GM18861 (cell line): ENCODE measurements around the gene IL16.
A peak's percentile ranks its signal among the peaks of the same experiment; 100 is the strongest.
"Not testable (repeated sequence)": the region's sequence is repeated elsewhere in the genome, so short reads cannot be mapped to it uniquely, and the experiment has no call there.

ENCODE experiments used
- ATAC-seq: cut with Tn5 transposase; IDR thresholded peaks from one replicate; pipeline ENCODE4 v1.9.1; 2021; ENCODE audit not compliant: unreplicated experiment

IL16 gene

DNA sequence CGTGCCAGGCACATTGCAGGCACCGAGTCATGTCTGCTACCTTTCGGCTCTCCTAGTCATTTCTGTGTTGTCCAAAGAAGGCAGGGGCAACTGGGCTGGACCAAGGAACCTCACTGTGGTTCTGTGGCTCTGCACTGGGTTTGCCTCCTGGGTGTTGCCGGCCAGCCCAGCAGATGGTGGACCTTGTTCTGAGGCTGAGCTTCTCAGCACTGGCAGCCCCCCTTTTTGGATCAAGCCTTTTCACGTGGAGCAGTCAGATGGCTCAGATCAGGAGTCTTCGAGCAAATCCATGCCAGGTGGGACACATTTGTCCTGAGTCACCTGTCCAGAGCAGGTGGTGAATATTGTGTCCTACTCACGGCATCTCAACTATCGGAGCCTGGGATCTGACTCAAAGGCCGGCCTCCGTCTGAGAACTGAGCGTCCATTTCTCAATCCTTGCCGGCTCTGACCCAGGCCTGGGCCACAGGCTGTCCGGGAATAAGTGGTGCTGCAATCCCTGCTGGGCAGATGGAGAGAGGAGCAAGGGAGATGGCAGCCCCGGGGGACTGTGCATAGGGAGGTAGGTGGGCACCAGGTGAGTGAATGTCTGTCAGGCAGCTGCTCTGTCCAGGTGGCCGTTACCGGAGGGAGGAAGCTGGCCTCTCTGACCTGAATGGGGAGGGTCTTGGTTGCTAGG lies at the start of gene IL16:
IL16 (plus strand) TSS at position 304 of the 679 bp plus-strand sequence. CDS start 28,521 bp downstream, outside the sequence.
- no peak for ATAC-seq

DNA sequence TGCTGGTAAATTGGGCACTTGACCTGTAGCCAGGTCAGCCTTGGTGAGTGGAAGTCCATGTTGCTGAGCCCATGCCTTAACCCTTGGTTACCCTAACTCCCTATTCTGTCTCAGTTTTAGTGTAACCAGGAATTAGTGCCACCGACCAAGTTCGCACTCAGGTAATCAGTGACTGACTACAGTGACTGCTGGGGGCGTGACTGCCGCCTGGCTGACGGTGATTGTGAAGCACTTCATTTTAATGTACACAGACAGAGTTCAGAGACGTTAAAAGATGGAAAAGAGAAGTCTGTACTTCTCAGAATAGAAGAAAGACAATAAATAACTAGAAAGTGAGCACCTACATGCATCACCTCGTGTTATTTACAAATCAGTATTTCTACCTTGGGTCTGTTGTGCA lies 45.3 kb upstream of the IL16 start:
- no peak for ATAC-seq

DNA sequence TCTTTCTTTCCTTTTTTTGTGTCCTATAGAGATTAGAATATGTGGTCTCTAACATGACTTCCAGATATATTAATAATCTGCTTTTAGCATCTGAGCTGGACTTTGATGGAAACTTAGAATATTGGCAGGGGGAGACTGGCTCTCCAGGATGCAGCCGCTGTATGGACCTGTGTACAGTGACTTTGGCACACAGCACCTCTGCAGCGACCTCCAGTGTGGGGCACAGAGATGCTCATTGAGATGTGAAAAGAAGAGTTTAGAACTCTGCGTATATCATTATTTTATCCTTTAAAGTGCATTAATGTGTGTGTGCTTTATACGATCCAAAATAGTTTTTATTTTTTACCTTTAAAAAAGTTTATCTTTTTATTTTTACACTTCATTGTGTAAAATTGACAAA lies 44.3 kb upstream of the IL16 start:
- ATAC-seq: no peak

DNA sequence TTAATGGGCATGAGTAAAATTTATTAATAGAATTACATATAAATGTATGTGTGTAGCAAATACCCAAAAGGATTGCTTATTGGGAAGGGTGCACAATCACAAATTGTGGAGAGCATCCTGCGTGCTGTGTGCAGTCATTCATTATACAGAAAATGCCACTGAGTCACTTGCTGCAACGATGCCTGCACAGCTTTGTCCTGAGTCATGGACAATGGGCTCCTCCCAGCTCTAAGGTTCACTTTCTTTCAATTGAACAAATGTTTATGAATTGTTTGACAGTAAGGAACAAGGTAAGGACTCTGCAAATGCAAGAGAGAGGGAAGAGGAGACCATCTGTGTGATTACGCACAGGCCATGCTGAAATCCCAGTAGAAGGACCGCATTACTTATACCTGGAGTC lies 43.9 kb upstream of the IL16 start:
- no peak for ATAC-seq

DNA sequence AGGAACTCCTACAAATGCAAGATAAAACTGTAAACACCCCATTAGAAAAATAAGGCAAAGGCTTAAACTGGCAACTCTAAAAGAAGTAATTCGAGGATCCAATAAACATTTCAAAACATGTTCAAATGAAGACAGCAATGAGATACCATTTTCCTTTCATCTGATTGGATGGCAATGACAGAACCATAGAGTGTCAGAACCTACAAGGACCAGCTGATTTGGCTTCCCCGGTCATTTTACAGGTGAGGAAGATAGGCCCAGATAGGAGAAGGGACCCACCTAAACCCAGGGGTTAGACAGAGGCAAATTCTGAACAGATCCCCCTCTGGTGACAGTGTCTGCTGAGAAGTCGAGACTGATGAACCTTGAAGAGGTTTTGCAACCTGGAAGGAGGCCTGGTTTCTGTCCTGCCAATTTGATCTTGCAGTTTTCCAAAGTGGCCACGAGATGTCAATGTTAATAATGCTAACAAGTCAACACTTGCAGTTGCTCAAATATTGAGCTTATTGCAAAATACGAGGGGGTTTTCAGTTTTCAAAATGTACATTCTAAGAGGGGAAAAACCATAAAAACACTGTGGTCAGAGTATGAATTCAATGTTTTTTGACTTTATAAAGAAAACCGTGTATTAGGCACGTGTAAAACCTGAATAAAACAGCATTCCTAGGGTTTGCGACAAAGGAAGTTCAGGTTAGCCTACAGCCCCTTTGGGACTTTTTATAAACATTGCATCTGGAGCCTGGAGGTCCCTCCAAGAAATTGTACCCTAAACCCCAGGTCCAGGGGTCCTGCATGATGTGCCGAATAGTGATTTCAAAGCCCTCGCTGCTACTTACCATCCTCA lies 41.1 kb upstream of the IL16 start:
- peak; percentile 62 for ATAC-seq

DNA sequence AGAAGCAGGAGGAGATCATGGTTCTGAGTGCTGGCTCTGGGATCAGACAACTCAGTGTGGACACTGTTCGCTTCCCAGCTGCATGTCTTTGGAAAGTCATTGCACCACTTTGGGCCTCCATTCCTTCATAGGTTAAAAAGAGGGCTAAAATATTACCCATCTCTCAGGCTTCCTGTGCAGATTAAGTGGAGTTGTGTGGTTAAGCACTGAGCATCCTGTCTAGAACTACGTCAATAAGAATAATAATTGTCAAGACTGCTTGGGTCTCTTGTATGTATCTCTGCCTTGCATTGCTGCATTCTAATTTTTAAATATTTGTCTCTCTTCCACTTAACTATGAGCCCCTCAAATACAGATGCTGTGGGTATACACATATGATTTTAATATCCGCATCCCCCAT lies 40.4 kb upstream of the IL16 start:
- no peak for ATAC-seq

DNA sequence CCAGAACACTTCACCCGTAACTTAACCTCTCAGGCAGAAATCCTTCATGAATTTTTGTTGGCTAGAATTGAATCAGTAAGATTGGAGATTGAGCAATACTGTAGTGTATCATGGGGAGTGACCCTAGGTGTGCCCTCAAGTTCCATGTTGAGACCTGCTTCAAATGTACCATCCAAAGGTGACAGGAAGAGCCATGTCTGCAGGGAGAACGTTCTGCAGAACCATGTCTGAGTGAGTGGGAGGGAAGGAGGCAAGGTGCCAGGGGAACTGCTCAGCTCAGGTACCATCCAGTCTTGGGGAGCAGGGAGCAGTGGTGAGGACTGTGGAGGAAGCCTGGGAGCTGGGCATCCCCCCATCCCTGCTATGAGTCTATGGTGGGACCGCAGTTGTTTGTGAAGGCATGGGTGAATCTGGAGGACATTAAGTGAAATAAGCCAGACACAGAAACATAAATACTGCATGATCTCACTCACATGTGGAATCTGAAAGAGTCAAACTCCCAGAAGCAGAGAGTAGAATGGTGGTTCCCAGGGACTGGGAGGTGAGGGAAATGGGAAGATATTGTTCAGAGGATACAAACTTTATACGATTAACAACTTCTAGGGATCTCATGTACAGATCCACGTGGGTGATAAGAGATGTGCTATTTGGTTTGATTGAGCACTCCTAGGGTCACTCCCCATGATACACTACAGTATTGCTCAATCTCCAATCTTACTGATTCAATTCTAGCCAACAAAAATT lies 39.3 kb upstream of the IL16 start:
- no peak for ATAC-seq

DNA sequence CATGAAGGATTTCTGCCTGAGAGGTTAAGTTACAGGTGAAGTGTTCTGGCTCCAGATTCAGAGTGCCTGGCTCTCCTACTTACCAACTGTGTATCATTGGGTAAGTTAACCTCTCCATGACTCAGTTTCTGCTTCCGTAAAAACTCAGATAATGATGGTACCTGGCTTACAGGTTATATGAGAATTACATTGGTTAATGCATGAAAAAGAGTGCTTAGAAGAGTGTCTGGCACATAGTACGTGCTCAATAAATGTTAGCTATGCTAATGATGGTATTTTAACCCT lies 38.8 kb upstream of the IL16 start:
- ATAC-seq: no peak

DNA sequence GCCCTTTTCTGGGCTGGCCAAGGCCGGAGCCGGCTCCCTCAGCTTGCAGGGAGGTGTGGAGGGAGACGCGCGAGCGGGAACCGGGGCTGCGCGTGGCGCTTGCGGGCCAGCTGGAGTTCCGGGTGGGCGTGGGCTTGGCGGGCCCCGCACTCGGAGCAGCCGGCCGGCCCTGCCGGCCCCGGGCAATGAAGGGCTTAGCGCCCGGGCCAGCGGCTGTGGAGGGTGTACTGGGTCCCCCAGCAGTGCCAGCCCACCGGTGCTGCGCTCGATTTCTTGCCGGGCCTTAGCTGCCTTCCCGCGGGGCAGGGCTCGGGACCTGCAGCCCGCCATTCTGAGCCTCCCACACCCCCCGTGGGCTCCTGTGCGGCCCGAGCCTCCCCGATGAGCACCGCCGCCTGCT lies 38.1 kb upstream of the IL16 start:
- not testable (repeated sequence) for ATAC-seq

DNA sequence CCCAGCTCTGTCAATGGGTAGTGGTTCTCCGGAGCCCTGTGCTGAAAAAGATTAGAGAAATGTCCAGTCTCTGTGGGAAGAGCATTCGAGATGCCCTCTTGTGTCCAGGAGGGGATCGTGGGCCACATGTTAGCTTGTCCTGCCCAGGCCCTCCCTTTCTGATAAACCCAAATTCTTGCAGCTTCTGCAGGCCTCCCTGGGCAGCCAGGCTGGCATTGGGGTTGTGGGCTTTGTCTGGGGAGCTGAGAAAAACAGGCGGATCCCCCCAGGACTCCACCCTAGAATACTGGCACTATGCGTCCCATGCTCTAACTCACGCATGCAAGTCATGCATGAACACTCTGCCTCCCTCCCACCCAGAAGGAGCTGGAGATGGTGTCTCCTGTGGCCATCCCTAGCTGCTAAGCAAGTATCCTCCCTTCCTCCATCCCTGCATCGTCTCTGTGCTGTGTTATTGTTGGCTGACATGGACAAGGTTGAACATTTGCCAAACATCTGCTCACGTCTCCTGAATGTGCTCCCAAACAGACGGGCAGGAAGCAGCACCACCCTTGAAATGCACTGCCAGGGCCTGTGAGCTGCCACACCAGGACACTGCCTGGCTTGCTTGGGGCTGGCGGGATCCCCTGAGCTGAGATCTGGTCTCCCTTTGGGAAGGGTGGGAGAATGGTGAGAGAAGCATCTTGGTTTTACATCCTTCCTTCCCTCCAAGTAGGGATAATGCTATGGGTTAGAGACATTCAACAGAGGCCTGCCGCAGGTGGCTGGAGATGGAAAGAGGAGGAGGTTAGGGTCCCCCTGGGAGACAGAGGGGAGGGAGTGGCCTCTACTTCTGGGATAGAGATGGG lies 36.1 kb upstream of the IL16 start:
- ATAC-seq: no peak

DNA sequence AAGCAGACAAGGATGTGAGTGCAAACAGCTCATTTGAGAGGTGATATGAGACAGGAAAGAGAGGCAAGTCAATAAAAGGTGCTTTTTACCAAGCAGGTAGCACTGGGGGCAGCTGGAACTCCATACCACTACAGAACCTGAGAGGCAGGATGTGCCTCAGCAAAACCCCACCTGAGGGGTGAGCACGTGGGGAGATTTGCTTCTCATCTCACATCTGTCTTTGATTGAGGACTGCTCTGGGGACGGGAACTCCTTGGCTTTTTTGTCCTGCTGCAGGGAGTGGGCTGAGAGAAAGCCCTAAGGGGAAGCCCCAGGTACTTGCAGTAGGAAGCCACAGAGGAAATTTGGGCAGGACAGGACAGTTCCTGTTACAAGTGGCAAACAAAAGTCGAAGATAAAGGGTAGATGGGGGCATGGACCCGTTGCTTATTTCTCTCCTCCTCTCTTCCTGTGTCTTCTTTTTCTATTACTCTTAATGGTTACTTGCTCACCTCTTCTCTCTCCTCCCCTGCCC lies 35.5 kb upstream of the IL16 start:
- no peak for ATAC-seq

DNA sequence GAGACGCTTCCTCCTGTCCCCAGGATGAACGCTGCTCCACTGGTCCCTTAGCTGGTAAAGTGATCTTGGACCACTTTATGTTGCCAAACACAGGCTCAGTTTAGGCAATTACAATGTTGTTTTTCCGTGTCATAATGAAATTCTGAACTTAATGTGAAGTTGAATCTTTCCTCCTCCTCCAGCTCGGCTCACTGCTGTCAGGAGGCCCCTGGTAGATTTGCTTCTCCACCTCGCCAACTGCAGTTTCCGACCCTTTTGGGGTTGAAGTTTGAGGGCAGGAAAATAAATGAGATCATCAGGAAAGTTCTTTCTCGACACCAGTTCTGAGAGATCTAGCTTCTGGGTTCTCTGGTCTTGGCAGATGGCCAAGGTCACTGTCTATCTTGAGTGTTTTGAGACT lies 34.8 kb upstream of the IL16 start:
- no peak for ATAC-seq

DNA sequence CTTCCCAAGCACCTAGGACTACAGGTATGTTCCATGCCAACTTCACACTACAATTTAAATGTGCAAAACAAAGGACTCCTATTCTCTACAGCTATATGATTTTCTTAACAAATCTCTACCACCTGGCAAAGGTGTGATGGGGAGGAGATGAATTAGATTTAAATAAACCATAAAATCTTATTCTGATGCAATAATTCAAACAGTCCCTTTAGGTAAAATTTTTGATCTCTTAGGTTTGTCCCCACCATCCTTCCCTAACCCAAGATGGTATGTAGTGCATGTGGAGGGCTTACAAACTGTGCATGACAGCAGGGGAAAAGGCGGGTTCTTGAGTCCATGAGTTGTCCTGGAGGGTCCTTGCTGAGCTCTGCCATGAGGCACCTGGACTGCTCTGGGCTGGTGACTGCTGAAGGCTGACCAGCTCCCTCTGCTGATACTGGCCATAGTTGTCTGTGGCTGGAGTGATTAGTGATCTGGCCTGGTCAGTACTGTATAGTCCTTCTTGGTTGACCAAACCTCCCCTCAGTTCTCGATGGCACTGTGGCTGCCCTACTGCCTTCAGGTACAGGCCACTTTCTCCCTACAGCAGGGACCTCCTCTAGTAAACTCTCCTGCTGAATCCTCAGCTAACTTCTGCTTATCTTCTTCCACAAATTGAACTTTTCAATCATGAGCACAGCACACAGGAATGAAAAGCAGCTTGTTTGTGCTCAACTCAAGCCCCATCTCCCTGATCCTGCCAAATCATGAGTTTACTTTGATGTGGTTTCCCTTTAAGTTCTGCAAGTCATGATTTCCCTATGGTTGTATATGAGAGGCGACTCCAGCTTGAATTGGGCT lies 32.5 kb upstream of the IL16 start:
- ATAC-seq: no peak

DNA sequence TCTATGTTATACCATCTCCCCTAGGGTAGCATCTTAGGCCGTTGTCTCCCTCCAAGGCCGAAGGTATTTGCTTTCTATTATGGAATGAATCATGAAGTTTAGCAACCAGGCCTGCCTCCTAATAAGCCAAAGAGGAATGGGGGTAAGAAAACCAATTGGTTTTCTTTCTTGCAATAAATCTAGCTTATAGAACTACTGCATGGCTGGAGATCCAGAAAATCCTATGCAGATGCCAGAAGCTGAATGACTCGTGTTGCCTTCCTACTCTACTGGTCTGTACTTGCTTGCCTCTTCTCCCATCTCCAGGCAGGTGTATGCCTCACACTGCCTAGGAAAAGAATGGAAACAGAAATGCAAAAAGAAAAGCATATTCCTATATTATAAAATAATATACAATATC lies 31.1 kb upstream of the IL16 start:
- no peak for ATAC-seq

DNA sequence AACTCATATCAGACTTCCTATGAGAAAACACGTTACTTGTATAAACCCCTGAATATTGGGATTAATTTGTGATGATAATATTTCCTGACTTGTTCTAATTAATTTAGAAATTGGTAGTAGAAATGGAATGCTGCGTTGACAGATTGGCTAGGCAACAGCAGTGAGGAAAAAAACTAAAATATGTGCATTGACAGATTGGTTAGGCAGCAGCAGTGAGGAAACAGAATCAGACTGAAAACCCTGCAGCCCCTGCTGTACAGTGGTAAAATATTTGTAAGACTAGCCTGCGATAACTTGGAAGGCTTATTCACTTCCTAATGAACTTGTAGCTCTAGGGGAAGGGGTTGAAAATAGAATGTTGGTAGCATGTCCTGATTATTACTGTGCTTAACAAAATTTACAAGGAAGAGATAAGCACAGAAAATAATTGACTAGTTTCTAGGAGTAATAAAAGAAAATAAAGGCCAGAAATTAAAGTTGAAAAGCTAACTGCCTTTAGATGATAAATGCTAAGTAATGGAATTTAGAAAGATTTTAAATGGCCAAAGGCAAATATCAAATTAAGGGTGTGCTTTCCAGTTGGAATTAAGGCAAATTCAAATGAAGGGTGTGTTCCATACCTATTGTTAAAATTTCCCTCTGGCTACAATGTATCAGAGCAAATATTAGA lies 29.9 kb upstream of the IL16 start:
- no peak for ATAC-seq

DNA sequence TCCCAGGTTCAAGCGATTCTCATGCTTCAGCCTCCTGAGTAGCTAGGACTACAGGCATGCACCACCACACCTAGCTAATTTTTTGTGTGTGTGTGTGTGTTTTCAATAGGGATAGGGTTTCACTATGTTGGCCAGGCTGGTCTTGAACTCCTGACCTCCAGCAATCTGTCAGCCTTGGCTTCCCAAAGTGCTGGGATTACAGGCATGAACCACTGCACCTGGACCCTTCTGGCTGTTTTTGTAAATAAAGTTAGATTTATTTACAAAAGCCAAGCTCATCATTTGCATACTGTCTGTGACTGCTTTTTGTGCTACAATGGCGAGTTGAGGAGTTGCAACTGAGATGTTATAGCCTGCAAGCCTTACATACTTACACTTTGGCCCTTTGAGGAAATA lies 28.6 kb upstream of the IL16 start:
- ATAC-seq: no peak

DNA sequence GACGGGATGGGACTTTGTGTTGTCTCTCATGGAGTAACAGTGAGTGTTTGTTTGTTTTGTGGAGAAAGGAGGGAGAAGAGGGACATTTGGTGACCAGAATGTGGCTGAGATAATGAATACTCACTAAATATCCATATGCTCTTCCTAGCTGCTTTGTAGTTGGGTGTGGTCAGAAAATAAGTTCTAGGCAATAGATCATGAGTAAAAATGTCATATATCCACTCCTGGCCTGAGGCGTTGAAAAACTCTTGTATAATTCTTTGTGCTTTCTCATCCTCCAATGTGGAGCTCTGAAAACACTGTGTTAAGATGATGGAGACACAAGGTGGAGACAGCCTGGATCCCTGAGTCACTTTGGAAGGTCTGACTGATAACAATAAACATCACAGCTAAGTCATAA lies 28.0 kb upstream of the IL16 start:
- ATAC-seq: no peak

DNA sequence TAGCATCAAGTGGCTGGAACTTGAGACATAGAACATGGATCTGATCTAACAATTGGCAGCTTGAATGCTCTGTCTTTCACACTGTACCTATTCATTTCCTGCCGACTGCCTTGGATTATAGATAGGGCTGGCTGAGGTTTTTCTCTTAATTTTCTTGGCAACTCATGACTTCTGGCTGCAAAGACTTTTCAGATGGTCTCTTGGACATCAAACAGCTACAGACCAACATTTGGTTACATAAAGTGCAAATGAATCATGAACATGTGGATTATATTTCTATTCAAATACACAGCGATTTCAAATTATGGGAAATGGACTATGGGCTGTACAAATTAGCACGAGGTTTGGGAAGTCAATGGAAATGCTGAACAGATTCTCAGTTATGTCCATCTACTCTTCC lies 26.2 kb upstream of the IL16 start:
- no peak for ATAC-seq

DNA sequence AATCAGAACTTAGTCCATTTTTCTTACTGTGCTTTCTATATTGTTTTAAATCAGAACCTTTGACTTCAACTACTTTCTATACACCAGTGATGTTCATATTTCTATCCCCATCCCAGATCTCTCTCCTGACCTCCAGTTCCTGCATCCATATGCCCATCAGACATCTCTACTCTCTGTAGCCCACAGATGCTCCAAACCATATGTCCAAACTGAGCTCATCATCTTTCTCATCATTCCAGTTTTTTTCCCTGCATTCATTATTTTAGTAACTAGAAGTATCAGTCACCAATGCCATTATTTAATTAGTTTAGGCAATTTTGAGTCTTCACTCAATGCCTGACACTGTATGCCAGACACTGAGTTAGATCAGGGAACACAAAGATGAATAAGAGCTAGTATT lies 25.4 kb upstream of the IL16 start:
- ATAC-seq: no peak
